ENCODE measurements around the gene MUC20. TPM values are rescaled to one million over a fixed set of nuclear protein-coding genes. Genes with fewer than 3 reads are reported as not detected.
"Not testable (repeated sequence)": the region's sequence is repeated elsewhere in the genome, so short reads cannot be mapped to it uniquely, and the experiment has no call there.

MUC20 gene
- total and polyA plus RNA-seq, 8 donors, result 5.2 to 35.9 (median 10.8) TPM

DNA sequence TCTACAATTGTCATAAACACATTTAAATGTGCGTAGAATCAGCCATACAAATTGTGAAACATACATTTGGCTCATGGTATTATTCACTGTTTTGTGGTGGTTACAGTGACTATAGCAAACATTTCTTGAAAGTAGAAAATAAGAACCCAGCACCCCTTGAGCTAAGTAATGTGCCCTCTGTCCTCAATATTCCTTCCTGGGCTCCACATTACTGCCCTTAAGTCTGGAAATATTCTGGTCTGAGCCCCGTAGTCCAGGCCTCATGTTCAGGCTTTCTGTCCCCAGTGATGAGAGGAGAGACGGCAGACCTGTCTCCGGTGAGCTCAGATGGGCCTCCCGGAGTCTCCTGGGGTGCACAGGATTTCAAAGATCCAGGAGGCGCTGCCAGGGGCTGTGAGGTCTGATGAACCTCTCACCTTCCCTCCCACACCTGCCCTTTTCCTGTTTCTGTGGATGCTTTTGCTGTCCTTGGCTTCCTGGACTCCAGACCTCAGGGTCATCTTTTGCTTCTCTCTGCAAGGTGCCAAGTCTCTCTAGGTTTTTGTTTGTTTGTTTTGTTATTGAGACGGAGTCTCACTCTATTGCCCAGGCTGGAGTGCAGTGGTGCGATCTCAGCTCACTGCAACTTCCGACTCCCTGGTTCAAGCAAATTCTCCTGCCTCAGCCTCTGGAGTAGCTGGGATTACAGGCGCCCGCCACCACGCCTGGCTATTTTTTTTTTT lies 8.8 kb upstream of the MUC20 start:
- 89 to 90% methylated on average over 12 of the region's 12 CpGs for WGBS, 2 donors
- Histone ChIP-seq H3K27ac (no peak overlapping the region), H3K36me3 (peaks cover 5 to 37% (median 14%) of the 10 kb centered on the region in 3 donors), H3K27me3 (no peaks in the 10 kb centered on the region), H3K4me1 (peaks cover 0 to 6% (median 0%) of the 10 kb centered on the region in 3 donors), H3K9me3 (no peaks in the 10 kb centered on the region), H3K4me3 (no peak overlapping the region)
- TF ChIP-seq, protein P1, sequence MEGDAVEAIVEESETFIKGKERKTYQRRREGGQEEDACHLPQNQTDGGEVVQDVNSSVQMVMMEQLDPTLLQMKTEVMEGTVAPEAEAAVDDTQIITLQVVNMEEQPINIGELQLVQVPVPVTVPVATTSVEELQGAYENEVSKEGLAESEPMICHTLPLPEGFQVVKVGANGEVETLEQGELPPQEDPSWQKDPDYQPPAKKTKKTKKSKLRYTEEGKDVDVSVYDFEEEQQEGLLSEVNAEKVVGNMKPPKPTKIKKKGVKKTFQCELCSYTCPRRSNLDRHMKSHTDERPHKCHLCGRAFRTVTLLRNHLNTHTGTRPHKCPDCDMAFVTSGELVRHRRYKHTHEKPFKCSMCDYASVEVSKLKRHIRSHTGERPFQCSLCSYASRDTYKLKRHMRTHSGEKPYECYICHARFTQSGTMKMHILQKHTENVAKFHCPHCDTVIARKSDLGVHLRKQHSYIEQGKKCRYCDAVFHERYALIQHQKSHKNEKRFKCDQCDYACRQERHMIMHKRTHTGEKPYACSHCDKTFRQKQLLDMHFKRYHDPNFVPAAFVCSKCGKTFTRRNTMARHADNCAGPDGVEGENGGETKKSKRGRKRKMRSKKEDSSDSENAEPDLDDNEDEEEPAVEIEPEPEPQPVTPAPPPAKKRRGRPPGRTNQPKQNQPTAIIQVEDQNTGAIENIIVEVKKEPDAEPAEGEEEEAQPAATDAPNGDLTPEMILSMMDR (IDR thresholded peaks at IDR 0.05), result no peak
- ATAC-seq (no peak), DNase-seq (no peak), FAIRE-seq (no peak)
- intact Hi-C loops (cut with DNase I), result no loop called here

DNA sequence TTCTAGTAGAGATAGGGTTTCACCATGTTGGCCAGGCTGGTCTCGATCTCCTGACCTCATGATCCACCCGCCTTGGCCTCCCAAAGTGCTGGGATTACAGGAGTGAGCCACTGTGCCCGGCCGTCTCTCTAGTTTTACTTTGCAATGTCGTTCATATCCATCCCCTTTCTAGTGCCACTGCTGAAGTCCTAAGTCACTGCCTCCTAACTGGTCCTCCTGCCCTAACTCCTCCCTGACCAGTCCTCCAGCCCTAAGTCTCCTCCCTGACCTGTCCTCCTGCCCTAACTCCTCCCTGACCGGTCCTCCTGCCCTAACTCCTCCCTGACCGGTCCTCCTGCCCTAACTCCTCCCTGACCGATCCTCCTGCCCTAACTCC lies 8.3 kb upstream of the MUC20 start:
- H3K27me3 ChIP-seq; intact Hi-C loops (cut with DNase I); H3K4me3 ChIP-seq; DNase-seq; H3K27ac ChIP-seq; FAIRE-seq; H3K4me1 ChIP-seq; H3K9me3 ChIP-seq; ATAC-seq: not testable (repeated sequence)
- 75% methylated on average over 8 of the region's 8 CpGs for WGBS, 2 donors
- H3K36me3 ChIP-seq, result peaks cover 5 to 37% (median 14%) of the 10 kb centered on the region in 3 donors

DNA sequence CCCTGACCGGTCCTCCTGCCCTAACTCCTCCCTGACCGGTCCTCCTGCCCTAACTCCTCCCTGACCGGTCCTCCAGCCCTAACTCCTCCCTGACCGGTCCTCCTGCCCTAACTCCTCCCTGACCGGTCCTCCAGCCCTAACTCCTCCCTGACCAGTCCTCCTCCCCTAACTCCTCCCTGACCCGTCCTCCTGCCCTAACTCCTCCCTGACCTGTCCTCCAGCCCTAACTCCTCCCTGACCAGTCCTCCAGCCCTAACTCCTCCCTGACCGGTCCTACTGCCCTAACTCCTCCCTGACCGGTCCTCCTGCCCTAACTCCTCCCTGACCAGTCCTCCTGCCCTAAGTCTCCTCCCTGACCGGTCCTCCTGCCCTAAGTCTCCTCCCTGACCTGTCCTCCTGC lies 7.6 kb upstream of the MUC20 start:
- H3K9me3 ChIP-seq; DNase-seq; intact Hi-C loops (cut with DNase I); H3K27ac ChIP-seq; H3K4me1 ChIP-seq; H3K4me3 ChIP-seq; FAIRE-seq; ATAC-seq; H3K27me3 ChIP-seq: not testable (repeated sequence)
- 32 to 38% methylated on average over 8 of the region's 9 CpGs for WGBS, 2 donors
- H3K36me3 ChIP-seq, result peaks cover 5 to 37% (median 13%) of the 10 kb centered on the region in 3 donors

- ATAC-seq (peak in 1 of 4 donors; percentile 37), FAIRE-seq (no peak), DNase-seq (no peak)
- H3K4me1 ChIP-seq, result peaks cover 0 to 6% (median 0%) of the 10 kb centered on the region in 3 donors
- H3K4me3 ChIP-seq, result no peak overlapping the region
- no peak overlapping the region for H3K27ac ChIP-seq
- H3K27me3 ChIP-seq, result no peaks in the 10 kb centered on the region
- no peaks in the 10 kb centered on the region for H3K9me3 ChIP-seq
- WGBS, 2 donors, result 89 to 91% methylated on average over 6 of the region's 6 CpGs
- intact Hi-C loops (cut with DNase I), result no loop called here
- TF ChIP-seq, protein P1 (IDR thresholded peaks at IDR 0.05), result no peak
- H3K36me3 ChIP-seq, result peaks cover 4 to 26% (median 5%) of the 10 kb centered on the region in 3 donors
Measured at GRCh38 chr3:195714380-195715011, 6.3 kb upstream of the MUC20 start.

DNA sequence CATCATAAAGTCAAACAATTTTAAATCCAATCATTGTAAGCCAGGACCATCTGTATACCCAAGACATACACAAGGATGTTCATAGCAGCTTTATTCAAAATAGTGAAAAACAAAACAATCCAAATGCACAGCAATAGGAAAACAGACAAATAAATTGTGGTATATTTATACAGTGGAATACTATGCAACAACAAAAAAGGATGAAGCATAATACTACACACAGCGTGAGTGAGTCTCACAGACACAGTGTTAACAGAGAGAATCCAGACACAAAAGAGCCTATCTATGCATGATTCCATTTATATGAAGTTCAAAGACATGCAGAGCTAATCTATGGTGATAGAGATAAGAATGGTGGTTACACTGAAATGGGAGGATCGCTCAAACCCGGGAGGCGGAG lies 5.6 kb upstream of the MUC20 start:
- H3K4me1 ChIP-seq, result peaks cover 0 to 6% (median 0%) of the 10 kb centered on the region in 3 donors
- DNase-seq (no peak), ATAC-seq (no peak), FAIRE-seq (no peak)
- H3K36me3 ChIP-seq, result peaks cover 4 to 21% (median 5%) of the 10 kb centered on the region in 3 donors
- no peak overlapping the region for H3K27ac ChIP-seq
- 66 to 72% methylated on average over 4 of the region's 4 CpGs for WGBS, 2 donors
- H3K4me3 ChIP-seq, result no peak overlapping the region
- intact Hi-C loops (cut with DNase I), result no loop called here
- no peaks in the 10 kb centered on the region for H3K9me3 ChIP-seq
- no peaks in the 10 kb centered on the region for H3K27me3 ChIP-seq
- TF ChIP-seq, protein P1 (IDR thresholded peaks at IDR 0.05), result no peak

Data from pancreas (tissue), 10 donors.